Activated CD4-positive, alpha-beta T cell treated with anti-CD3 and anti-CD28 coated beads for 48 hours (primary cell): ENCODE measurements around the gene EOMES.
A peak's percentile ranks its signal among the peaks of the same experiment; 100 is the strongest.

Experiments
- DNase-seq: peaks from one replicate; pipeline ENCODE4 v3.0.0-alpha.2; 2020

EOMES gene

GRCh38 chr3:27680517-27681246 is 41.4 kb downstream of the EOMES start:
- DNase-seq, result no peak

- no peak for DNase-seq
Measured at GRCh38 chr3:27679691-27680090, 42.4 kb downstream of the EOMES start.

GRCh38 chr3:27678234-27678633 is 43.9 kb downstream of the EOMES start:
- DNase-seq, result no peak

GRCh38 chr3:27677565-27677964 is 44.6 kb downstream of the EOMES start:
- DNase-seq, result no peak

- DNase-seq, result no peak
Measured at GRCh38 chr3:27675287-27675686, 46.8 kb downstream of the EOMES start.

- no peak for DNase-seq
Measured at GRCh38 chr3:27673701-27674100, 48.4 kb downstream of the EOMES start.

GRCh38 chr3:27671101-27671500 is 51.0 kb downstream of the EOMES start:
- DNase-seq, result no peak

GRCh38 chr3:27670619-27671018 is 51.5 kb downstream of the EOMES start:
- no peak for DNase-seq

- peak; percentile 11 for DNase-seq
Measured at GRCh38 chr3:27669591-27669990, 52.5 kb downstream of the EOMES start.

GRCh38 chr3:27667751-27668150 is 54.4 kb downstream of the EOMES start:
- no peak for DNase-seq

- peak; percentile 11 for DNase-seq
Measured at GRCh38 chr3:27666708-27667107, 55.4 kb downstream of the EOMES start.

- no peak for DNase-seq
Measured at GRCh38 chr3:27666272-27666671, 55.9 kb downstream of the EOMES start.
